Measurements from ENCODE around the gene OPN4. TPM values are rescaled to one million over a fixed set of nuclear protein-coding genes. Genes with fewer than 3 reads are reported as not detected.

The OPN4 gene
- total RNA-seq, 1 donor from 2014 or later = not detected

GRCh38 chr10:86649471-86650150 is 4.7 kb upstream of the OPN4 start:
- no peak overlapping the region for H3K4me3 Mint-ChIP-seq
- Histone ChIP-seq H3K4me1 (peaks cover 10% of the 10 kb centered on the region), H3K9me3 (ENCODE audit: low read depth) (no peaks in the 10 kb centered on the region), H3K27ac (no peak overlapping the region), H3K9ac (no peak overlapping the region), H3K4me3 (no peak overlapping the region), H2AFZ (replicated peaks) (no peak overlapping the region), H4K20me1 (ENCODE audit: low read depth) (no peaks in the 10 kb centered on the region), H3K27me3 (no peaks in the 10 kb centered on the region), H3F3A (ENCODE audit: low read depth) (no peaks in the 10 kb centered on the region), H3K4me2 (no peak overlapping the region), H3K36me3 (no peaks in the 10 kb centered on the region), H3K79me2 (ENCODE audit: low read depth) (no peaks in the 10 kb centered on the region)
- no peak for DNase-seq (ENCODE audit: low spot score)
- no peak overlapping the region for H3K27ac Mint-ChIP-seq
- TF ChIP-seq CTCF (IDR thresholded peaks at IDR 0.05) (no peak), EZH2 (IDR thresholded peaks at IDR 0.05) (no peak), EZH2phosphoT487 (IDR thresholded peaks at IDR 0.05) (no peak)
- H3K4me1 Mint-ChIP-seq = peaks cover 11% of the 10 kb centered on the region
- H3K27me3 Mint-ChIP-seq (ENCODE audit: insufficient read depth, low read depth) = peaks cover 7% of the 10 kb centered on the region
- no peaks in the 10 kb centered on the region for H3K36me3 Mint-ChIP-seq
- H3K9me3 Mint-ChIP-seq = no peaks in the 10 kb centered on the region

- Mint-ChIP-seq H3K4me3 (no peak overlapping the region), H3K36me3 (no peaks in the 10 kb centered on the region), H3K27ac (no peak overlapping the region), H3K4me1 (peaks cover 11% of the 10 kb centered on the region), H3K27me3 (ENCODE audit: insufficient read depth, low read depth) (peaks cover 7% of the 10 kb centered on the region), H3K9me3 (no peaks in the 10 kb centered on the region)
- no peak for DNase-seq (ENCODE audit: low spot score)
- Histone ChIP-seq H4K20me1 (ENCODE audit: low read depth) (no peaks in the 10 kb centered on the region), H3F3A (ENCODE audit: low read depth) (no peaks in the 10 kb centered on the region), H2AFZ (replicated peaks) (no peak overlapping the region), H3K27ac (no peak overlapping the region), H3K9ac (no peak overlapping the region), H3K4me1 (peaks cover 10% of the 10 kb centered on the region), H3K27me3 (no peaks in the 10 kb centered on the region), H3K36me3 (no peaks in the 10 kb centered on the region), H3K4me3 (no peak overlapping the region), H3K4me2 (no peak overlapping the region), H3K79me2 (ENCODE audit: low read depth) (no peaks in the 10 kb centered on the region), H3K9me3 (ENCODE audit: low read depth) (no peaks in the 10 kb centered on the region)
- TF ChIP-seq CTCF (IDR thresholded peaks at IDR 0.05) (no peak), EZH2 (IDR thresholded peaks at IDR 0.05) (no peak), EZH2phosphoT487 (IDR thresholded peaks at IDR 0.05) (no peak)
These were observed 4.2 kb upstream of the OPN4 start for GRCh38 chr10:86650151-86650550.

- no peak overlapping the region for H3K4me2 ChIP-seq
- no peak overlapping the region for H3K9ac ChIP-seq
- H3F3A ChIP-seq (ENCODE audit: low read depth) = no peaks in the 10 kb centered on the region
- H3K36me3 Mint-ChIP-seq = no peaks in the 10 kb centered on the region
- peaks cover 11% of the 10 kb centered on the region for H3K4me1 Mint-ChIP-seq
- H2AFZ ChIP-seq (replicated peaks) = no peak overlapping the region
- no peaks in the 10 kb centered on the region for H3K79me2 ChIP-seq (ENCODE audit: low read depth)
- H3K27ac Mint-ChIP-seq = no peak overlapping the region
- no peaks in the 10 kb centered on the region for H3K9me3 Mint-ChIP-seq
- no peaks in the 10 kb centered on the region for H3K27me3 ChIP-seq
- no peak for TF ChIP-seq EZH2 (IDR thresholded peaks at IDR 0.05)
- TF ChIP-seq EZH2phosphoT487 (IDR thresholded peaks at IDR 0.05) = no peak
- no peak for TF ChIP-seq CTCF (IDR thresholded peaks at IDR 0.05)
- DNase-seq (ENCODE audit: low spot score) = no peak
- H3K27ac ChIP-seq = no peak overlapping the region
- no peak overlapping the region for H3K4me3 Mint-ChIP-seq
- no peaks in the 10 kb centered on the region for H3K36me3 ChIP-seq
- no peak overlapping the region for H3K4me3 ChIP-seq
- H3K9me3 ChIP-seq (ENCODE audit: low read depth) = no peaks in the 10 kb centered on the region
- H3K27me3 Mint-ChIP-seq (ENCODE audit: insufficient read depth, low read depth) = peaks cover 7% of the 10 kb centered on the region
- no peaks in the 10 kb centered on the region for H4K20me1 ChIP-seq (ENCODE audit: low read depth)
- peaks cover 10% of the 10 kb centered on the region for H3K4me1 ChIP-seq
These were observed 3.3 kb upstream of the OPN4 start for GRCh38 chr10:86651021-86651471.
